Hepatocyte (in vitro differentiated cells): ENCODE results near the gene SPACA7.

Source experiments
- CTCF ChIP-seq: fragments of 200-600 bp; sonication (generic); IDR thresholded peaks from 2 replicates; pipeline ENCODE4 v1.5.1; 2016; ENCODE audit warnings: antibody characterized with exemption, mild to moderate bottlenecking; ENCODE audit not compliant: poor library complexity
- EZH2 ChIP-seq: fragments of 200-600 bp; sonication (generic); IDR thresholded peaks from 2 replicates; pipeline ENCODE4 v1.6.1; 2016; ENCODE audit warnings: antibody characterized with exemption, mild to moderate bottlenecking, borderline replicate concordance
- EZH2phosphoT487 ChIP-seq: fragments of 200-600 bp; sonication (generic); IDR thresholded peaks from one replicate; pipeline ENCODE4 v1.6.1; 2018; ENCODE audit warnings: antibody characterized with exemption, mild to moderate bottlenecking, low read depth, moderate library complexity; ENCODE audit not compliant: unreplicated experiment, severe bottlenecking

GRCh38 chr13:112465251-112466131 is 89.3 kb downstream of the SPACA7 start:
- no peak for TF ChIP-seq CTCF
- TF ChIP-seq EZH2 = no peak
- TF ChIP-seq EZH2phosphoT487 = no peak
